IMR-90 (cell line): ENCODE data around the gene TSBP1. TPM values are rescaled to one million over a fixed set of nuclear protein-coding genes. Genes with fewer than 3 reads are reported as not detected.

ENCODE experiments used
- ATAC-seq: fragments of 200-7000 bp; cut with Tn5 transposase; 2 replicates; pipeline ENCODE4 v1.9.1; 2020; ENCODE audit warnings: low read depth, mild to moderate bottlenecking, moderate library complexity
- BruUV-seq: library from RNA; stranded (reverse); fragments of 400-500 nt; replicated peaks from 2 replicates; lab custom pipeline; 2021; lab: Mats Ljungman, UMichigan
- CTCF ChIA-PET: fragments of 300-600 bp; formaldehyde crosslinking; extraction: SDS; loops from one replicate; lab custom pipeline; 2021; ENCODE audit warnings: antibody characterized with exemption; lab: Yijun Ruan, JAX
- POLR2A ChIA-PET: fragments of 300-600 bp; sonication (Branson Sonifier 250); formaldehyde crosslinking; loops from one replicate; lab custom pipeline; 2022; ENCODE audit warnings: antibody characterized with exemption; ENCODE audit not compliant: unreplicated experiment; lab: Charles Lee
- DNase-seq: peaks from one replicate; pipeline ENCODE4 v3.0.0; 2013
- H2AFZ ChIP-seq: replicated peaks from 2 replicates; pipeline ENCODE3; 2013; ENCODE audit warnings: low read length, mild to moderate bottlenecking; ENCODE audit not compliant: poor library complexity
- H2AK5ac ChIP-seq: 2 replicates; pipeline ENCODE4 v1.6.1; 2013; ENCODE audit warnings: low read depth, low read length, inconsistent platforms
- H2AK9ac ChIP-seq: replicated peaks from 2 replicates; pipeline ENCODE3; 2013; ENCODE audit warnings: mild to moderate bottlenecking, low read depth, low read length, moderate library complexity; ENCODE audit not compliant: poor library complexity
- H2BK120ac ChIP-seq: 2 replicates; pipeline ENCODE4 v1.6.1; 2013; ENCODE audit warnings: low read depth, low read length, inconsistent platforms
- H2BK15ac ChIP-seq: 3 replicates; pipeline ENCODE4 v1.6.1; 2013; ENCODE audit warnings: low read depth, low read length, inconsistent platforms
- H2BK20ac ChIP-seq: 2 replicates; pipeline ENCODE4 v1.6.1; 2013; ENCODE audit warnings: low read depth, mild to moderate bottlenecking, inconsistent platforms, low read length, moderate library complexity
- H2BK5ac ChIP-seq: 2 replicates; pipeline ENCODE4 v1.6.1; 2013; ENCODE audit warnings: mild to moderate bottlenecking, low read depth, low read length, inconsistent platforms; ENCODE audit not compliant: poor library complexity, severe bottlenecking
- H3K14ac ChIP-seq: replicated peaks from 2 replicates; pipeline ENCODE4 v1.6.1; 2013; ENCODE audit warnings: low read depth, low read length, inconsistent platforms
- H3K18ac ChIP-seq: 2 replicates; pipeline ENCODE4 v1.6.1; 2013; ENCODE audit warnings: low read depth, low read length, control low read depth
- H3K23ac ChIP-seq: 2 replicates; pipeline ENCODE4 v1.6.1; 2013; ENCODE audit warnings: low read depth, low read length, inconsistent platforms
- H3K27ac ChIP-seq: 2 replicates; pipeline ENCODE4 v1.5.1; 2013; ENCODE audit warnings: mild to moderate bottlenecking, control low read depth, low read length; ENCODE audit not compliant: insufficient read depth
- H3K27me3 ChIP-seq: 2 replicates; pipeline ENCODE4 v1.6.1; 2013; ENCODE audit warnings: low read length; ENCODE audit not compliant: control insufficient read depth, insufficient read depth
- H3K36me3 ChIP-seq: 2 replicates; pipeline ENCODE4 v1.6.1; 2013; ENCODE audit warnings: low read length, mixed read lengths; ENCODE audit not compliant: control insufficient read depth, insufficient read depth
- H3K4ac ChIP-seq: 2 replicates; pipeline ENCODE4 v1.6.1; 2013; ENCODE audit warnings: low read depth, low read length, inconsistent platforms
- H3K4me1 ChIP-seq: 2 replicates; pipeline ENCODE4 v1.6.1; 2013; ENCODE audit warnings: low read length, mixed read lengths; ENCODE audit not compliant: control insufficient read depth, insufficient read depth
- H3K4me2 ChIP-seq: 2 replicates; pipeline ENCODE4 v1.6.1; 2013; ENCODE audit warnings: low read depth, mild to moderate bottlenecking, control low read depth, low read length, moderate library complexity
- H3K4me3 ChIP-seq: 2 replicates; pipeline ENCODE4 v1.5.1; 2013; ENCODE audit warnings: low read depth, mild to moderate bottlenecking, control low read depth, low read length, moderate library complexity; ENCODE audit not compliant: insufficient read depth
- H3K56ac ChIP-seq: 2 replicates; pipeline ENCODE4 v1.6.1; 2013; ENCODE audit warnings: low read length, inconsistent platforms; ENCODE audit not compliant: insufficient read depth; ENCODE audit errors: extremely low read depth
- H3K79me1 ChIP-seq, 2 experiments: 2 replicates each; pipeline ENCODE4 v1.6.1; 2013; ENCODE audit warnings: low read length in 2 of 2, inconsistent platforms in 1 of 2, low read depth in 1 of 2
- H3K9ac ChIP-seq: 2 replicates; pipeline ENCODE4 v1.6.1; 2013; ENCODE audit warnings: low read depth, low read length, control low read depth
- H3K9me1 ChIP-seq: 2 replicates; pipeline ENCODE4 v1.6.1; 2013; ENCODE audit warnings: low read length, inconsistent platforms; ENCODE audit not compliant: insufficient read depth
- H3K9me3 ChIP-seq: 2 replicates; pipeline ENCODE4 v1.6.1; 2013; ENCODE audit warnings: low read length; ENCODE audit not compliant: control insufficient read depth, insufficient read depth
- H4K20me1 ChIP-seq: 2 replicates; pipeline ENCODE4 v1.6.1; 2013; ENCODE audit warnings: low read length, inconsistent platforms; ENCODE audit not compliant: insufficient read depth
- H4K5ac ChIP-seq: 2 replicates; pipeline ENCODE4 v1.6.1; 2013; ENCODE audit warnings: mild to moderate bottlenecking, low read depth, low read length, control low read depth
- H4K8ac ChIP-seq, 2 experiments: 2 replicates each; pipeline ENCODE4 v1.6.1; 2013; ENCODE audit warnings: low read depth in 2 of 2, low read length in 2 of 2, control low read depth in 1 of 2, inconsistent platforms in 1 of 2
- H4K91ac ChIP-seq: 2 replicates; pipeline ENCODE4 v1.6.1; 2013; ENCODE audit warnings: low read depth, low read length, inconsistent platforms; ENCODE audit not compliant: insufficient read depth
- BHLHE40 ChIP-seq: fragments of 150-350 bp; IDR thresholded peaks from 2 replicates; pipeline ENCODE4 v1.6.1; 2016; ENCODE audit warnings: mild to moderate bottlenecking, low read depth, low read length
- CEBPB ChIP-seq: IDR thresholded peaks from 2 replicates; pipeline ENCODE4 v1.6.1; 2012; ENCODE audit warnings: low read depth, low read length, improper control_type of control experiment
- CHD1 ChIP-seq: IDR thresholded peaks from 2 replicates; pipeline ENCODE4 v1.6.1; 2012; ENCODE audit warnings: low read depth, low read length, improper control_type of control experiment
- CTCF ChIP-seq: conservative IDR thresholded peaks from 2 replicates; pipeline ENCODE4 v1.5.1; 2012; ENCODE audit warnings: mild to moderate bottlenecking, low read depth, low read length, improper control_type of control experiment
- ELK1 ChIP-seq: fragments of 150-350 bp; IDR thresholded peaks from 2 replicates; pipeline ENCODE4 v1.6.1; 2016; ENCODE audit warnings: low read depth, mild to moderate bottlenecking, low read length, moderate library complexity, borderline replicate concordance
- FOS ChIP-seq: fragments of 150-350 bp; IDR thresholded peaks from 2 replicates; pipeline ENCODE4 v1.6.1; 2016; ENCODE audit warnings: low read depth, low read length
- MAFK ChIP-seq: IDR thresholded peaks from 2 replicates; pipeline ENCODE4 v1.6.1; 2012; ENCODE audit warnings: low read depth, low read length, improper control_type of control experiment
- MAZ ChIP-seq: IDR thresholded peaks from 2 replicates; pipeline ENCODE4 v1.6.1; 2012; ENCODE audit warnings: low read depth, mild to moderate bottlenecking, low read length, improper control_type of control experiment, moderate library complexity, borderline replicate concordance
- MXI1 ChIP-seq: IDR thresholded peaks from 2 replicates; pipeline ENCODE4 v1.6.1; 2012; ENCODE audit warnings: low read depth, mild to moderate bottlenecking, low read length, moderate library complexity, borderline replicate concordance
- NFE2L2 ChIP-seq: fragments of 150-350 bp; IDR thresholded peaks from 2 replicates; pipeline ENCODE4 v1.6.1; 2016; ENCODE audit warnings: low read depth, mild to moderate bottlenecking, low read length
- POLR2A ChIP-seq: IDR thresholded peaks from 2 replicates; pipeline ENCODE4 v1.6.1; 2012; ENCODE audit warnings: mild to moderate bottlenecking, low read depth, low read length
- RAD21 ChIP-seq: IDR thresholded peaks from 2 replicates; pipeline ENCODE4 v1.6.1; 2012; ENCODE audit warnings: low read length, improper control_type of control experiment
- RCOR1 ChIP-seq: IDR thresholded peaks from 2 replicates; pipeline ENCODE4 v1.6.1; 2012; ENCODE audit warnings: mild to moderate bottlenecking, low read length, improper control_type of control experiment; ENCODE audit not compliant: insufficient replicate concordance
- RFX5 ChIP-seq: IDR thresholded peaks from 2 replicates; pipeline ENCODE4 v1.8.0; 2012; ENCODE audit warnings: low read depth, mild to moderate bottlenecking, low read length, moderate library complexity
- SMC3 ChIP-seq: fragments of 150-350 bp; IDR thresholded peaks from 2 replicates; pipeline ENCODE4 v1.6.1; 2016; ENCODE audit warnings: low read depth, mild to moderate bottlenecking, antibody characterized with exemption, low read length, moderate library complexity
- USF2 ChIP-seq: fragments of 150-350 bp; IDR thresholded peaks from 2 replicates; pipeline ENCODE4 v1.6.1; 2017; ENCODE audit warnings: mild to moderate bottlenecking, antibody characterized with exemption, low read length, low read depth
- WGBS, 2 experiments: methylation state at CpG; one replicate each; pipeline versions ENCODE4 v1.1.5 to v1.1.7; 2013; ENCODE audit warnings: missing lambda C conversion rate in 2 of 2; ENCODE audit not compliant: insufficient read length in 1 of 2; ENCODE audit errors: extremely low coverage in 2 of 2; 5-methylcytosine and 5-hydroxymethylcytosine counted together
- dilution Hi-C: fragments of 300-500 bp; cut with HindIII; formaldehyde crosslinking; loops from one replicate; pipeline ENCODE4 v1.14.3; 2018; ENCODE audit warnings: low sequenced_read_pairs; ENCODE audit not compliant: unreplicated experiment
- in situ Hi-C: fragments of 300-500 bp; cut with MboI; formaldehyde crosslinking; loops from 3 replicates; pipeline ENCODE4 v1.14.3; 2019; ENCODE audit warnings: low sequenced_read_pairs, inconsistent platforms, mixed read lengths
- intact Hi-C: fragments of 100-400 bp; cut with micrococcal nuclease; formaldehyde crosslinking; loops from 2 replicates; pipeline ENCODE4 v1.10.0; 2022
- polyA plus RNA-seq, 3 experiments: library from polyadenylated mRNA; depleted of rRNA; stranded (reverse); fragments of >200 nt; gene quantifications; 2 replicates each; pipeline ENCODE4 v1.2.3, GENCODE V29; 2012; ENCODE audit warnings: low replicate concordance in 1 of 3
- total RNA-seq: library from RNA; depleted of rRNA; stranded (reverse); fragments of >200 nt; gene quantifications from 2 replicates; pipeline ENCODE4 v1.2.3, GENCODE V29; 2012

TSBP1 gene
- total and polyA plus RNA-seq, 2 of the 4 experiments (the other 2 are of a cell fraction): not detected

- Histone ChIP-seq H3K27ac (no peak overlapping the region), H4K91ac (no peak overlapping the region), H3K23ac (no peak overlapping the region), H4K20me1 (no peaks in the 10 kb centered on the region), H3K4me1 (no peaks in the 10 kb centered on the region), H3K27me3 (no peaks in the 10 kb centered on the region; the same call in 1 of the 2 replicates), H3K9me3 (no peaks in the 10 kb centered on the region), H2BK5ac (no peak overlapping the region), H4K8ac (no peak overlapping the region), H2AFZ (no peak overlapping the region), H4K5ac (no peak overlapping the region), H3K4ac (no peak overlapping the region), H2AK5ac (no peak overlapping the region), H3K18ac (no peak overlapping the region), H2BK120ac (no peak overlapping the region), H2AK9ac (no peak overlapping the region), H2BK20ac (no peak overlapping the region), H3K4me3 (no peak overlapping the region), H3K9ac (no peak overlapping the region), H3K79me1 (no peaks in the 10 kb centered on the region), H3K36me3 (no peaks in the 10 kb centered on the region), H2BK15ac (no peak overlapping the region), H3K56ac (no peak overlapping the region), H3K9me1 (no peaks in the 10 kb centered on the region), H3K14ac (no peak overlapping the region), H3K4me2 (no peak overlapping the region)
- dilution Hi-C loops: no loop called here
- ChIA-PET CTCF (no interaction called here), POLR2A (no interaction called here)
- ATAC-seq (no peak), DNase-seq (no peak)
- TF ChIP-seq RCOR1: no peak
- no peak for TF ChIP-seq USF2
- no peak for TF ChIP-seq NFE2L2
- TF ChIP-seq POLR2A: no peak
- no peak for TF ChIP-seq MAFK
- TF ChIP-seq CHD1: no peak
- no peak for TF ChIP-seq FOS
- no peak for TF ChIP-seq BHLHE40
- no peak for TF ChIP-seq CTCF
- no peak for TF ChIP-seq ELK1
- TF ChIP-seq MAZ: no peak
- no peak for TF ChIP-seq CEBPB
- TF ChIP-seq RFX5: no peak
- TF ChIP-seq SMC3: no peak
- no peak for TF ChIP-seq RAD21
- TF ChIP-seq MXI1: no peak
- in situ Hi-C loops: no loop called here
- intact Hi-C loops: no loop called here
- WGBS, 2 experiments: no CpG with 5 or more reads among the region's 1 CpG
- BruUV-seq: no TSS peak
Measured at GRCh38 chr6:32271429-32271828, 100.3 kb downstream of the TSBP1 start.
